ENCODE results near the gene CREG2. TPM values are rescaled to one million over a fixed set of nuclear protein-coding genes. Genes with fewer than 3 reads are reported as not detected.
A peak's percentile ranks its signal among the peaks of the same experiment; 100 is the strongest.

Gene CREG2
- total RNA-seq, 1 experiment from 2014 or later: not detected

DNA sequence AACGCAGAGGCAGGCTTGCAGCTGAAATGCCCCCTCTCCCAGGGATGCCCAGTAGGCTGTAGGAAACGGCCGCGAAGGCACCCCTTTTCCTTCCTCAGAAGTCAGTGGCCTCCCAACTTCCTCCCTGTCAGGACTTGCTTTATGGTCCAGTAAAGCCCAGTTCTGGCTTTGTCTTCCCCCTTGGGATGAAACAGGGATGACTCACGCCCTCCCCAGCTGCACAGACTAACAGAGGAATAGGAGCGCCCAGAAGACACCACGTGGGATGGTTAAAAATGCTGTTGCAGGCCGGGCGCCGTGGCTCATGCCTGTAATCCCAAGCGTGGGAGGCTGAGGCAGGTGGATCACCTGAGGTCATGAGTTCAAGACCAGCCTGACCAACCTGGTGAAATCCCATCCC is 6.9 kb downstream of the CREG2 start:
- CTCF ChIA-PET: interaction anchor here (0.7 to 0.8 kb wide), 3 partner anchors 15 to 324 kb away, joined by 3 to 5 read pairs (median 3); partner anchors contain the start of gene MAP4K4
- H3K27ac Mint-ChIP-seq (ENCODE audit: low read depth, unreplicated experiment): no peak overlapping the region
- POLR2A ChIA-PET: interaction anchor here (0.7 to 2.3 kb wide), 4 partner anchors 15 to 72 kb away, joined by 3 to 10 read pairs (median 4); partner anchors contain the start of gene RNF149
- H3K27me3 Mint-ChIP-seq (ENCODE audit: insufficient read depth, unreplicated experiment): no peaks in the 10 kb centered on the region
- H3K9me3 Mint-ChIP-seq (ENCODE audit: unreplicated experiment): no peaks in the 10 kb centered on the region
- peaks cover 6% of the 10 kb centered on the region for H3K36me3 Mint-ChIP-seq (ENCODE audit: insufficient read depth, unreplicated experiment)
- no TSS peak for BruUV-seq (replicated peaks)
- TF ChIP-seq, protein P1, sequence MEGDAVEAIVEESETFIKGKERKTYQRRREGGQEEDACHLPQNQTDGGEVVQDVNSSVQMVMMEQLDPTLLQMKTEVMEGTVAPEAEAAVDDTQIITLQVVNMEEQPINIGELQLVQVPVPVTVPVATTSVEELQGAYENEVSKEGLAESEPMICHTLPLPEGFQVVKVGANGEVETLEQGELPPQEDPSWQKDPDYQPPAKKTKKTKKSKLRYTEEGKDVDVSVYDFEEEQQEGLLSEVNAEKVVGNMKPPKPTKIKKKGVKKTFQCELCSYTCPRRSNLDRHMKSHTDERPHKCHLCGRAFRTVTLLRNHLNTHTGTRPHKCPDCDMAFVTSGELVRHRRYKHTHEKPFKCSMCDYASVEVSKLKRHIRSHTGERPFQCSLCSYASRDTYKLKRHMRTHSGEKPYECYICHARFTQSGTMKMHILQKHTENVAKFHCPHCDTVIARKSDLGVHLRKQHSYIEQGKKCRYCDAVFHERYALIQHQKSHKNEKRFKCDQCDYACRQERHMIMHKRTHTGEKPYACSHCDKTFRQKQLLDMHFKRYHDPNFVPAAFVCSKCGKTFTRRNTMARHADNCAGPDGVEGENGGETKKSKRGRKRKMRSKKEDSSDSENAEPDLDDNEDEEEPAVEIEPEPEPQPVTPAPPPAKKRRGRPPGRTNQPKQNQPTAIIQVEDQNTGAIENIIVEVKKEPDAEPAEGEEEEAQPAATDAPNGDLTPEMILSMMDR (IDR thresholded peaks at IDR 0.05; ENCODE audit: unreplicated experiment): no peak
- DNase-seq (ENCODE audit: unreplicated experiment): peak; percentile 94
- peaks cover 9% of the 10 kb centered on the region for H3K4me1 Mint-ChIP-seq (ENCODE audit: insufficient read depth, unreplicated experiment)
- intact Hi-C loops (cut with micrococcal nuclease): no loop called here
- no peak overlapping the region for H3K4me3 Mint-ChIP-seq (ENCODE audit: unreplicated experiment)

DNA sequence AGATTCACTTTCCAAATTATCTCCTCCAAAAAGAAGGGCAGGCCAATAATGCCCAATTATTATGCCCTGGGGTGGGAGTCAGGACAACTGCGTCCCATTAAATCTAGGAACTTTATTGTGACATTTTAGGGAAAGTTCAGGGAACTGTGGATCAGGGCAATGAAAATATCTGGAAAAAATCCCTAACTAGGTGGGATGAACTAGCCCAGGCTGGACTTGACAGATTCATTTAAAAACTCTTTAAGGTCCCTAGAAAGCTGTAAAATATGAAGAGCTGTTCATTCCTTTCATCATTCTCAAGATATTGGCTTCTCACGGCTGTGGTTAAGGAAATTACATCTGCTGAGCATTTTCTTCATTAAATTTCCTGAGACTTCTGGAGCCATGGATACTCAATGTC is 8.2 kb downstream of the CREG2 start:
- Mint-ChIP-seq H3K36me3 (ENCODE audit: insufficient read depth, unreplicated experiment) (peaks cover 6% of the 10 kb centered on the region), H3K27me3 (ENCODE audit: insufficient read depth, unreplicated experiment) (no peaks in the 10 kb centered on the region), H3K9me3 (ENCODE audit: unreplicated experiment) (no peaks in the 10 kb centered on the region), H3K27ac (ENCODE audit: low read depth, unreplicated experiment) (no peak overlapping the region), H3K4me1 (ENCODE audit: insufficient read depth, unreplicated experiment) (peaks cover 9% of the 10 kb centered on the region), H3K4me3 (ENCODE audit: unreplicated experiment) (no peak overlapping the region)
- TF ChIP-seq, protein P1 (IDR thresholded peaks at IDR 0.05; ENCODE audit: unreplicated experiment): no peak
- POLR2A ChIA-PET: interaction anchor here (0.7 to 2.3 kb wide), 2 partner anchors 17 to 82 kb away, joined by 3 to 10 read pairs; no protein-coding TSS in a partner anchor
- DNase-seq (ENCODE audit: unreplicated experiment): no peak
- no TSS peak for BruUV-seq (replicated peaks)
- intact Hi-C loops (cut with micrococcal nuclease): no loop called here
- CTCF ChIA-PET: interaction anchor here (1.4 kb wide), 1 partner anchor 8 kb away, joined by 7 read pairs; the partner anchor contains the start of gene CREG2

DNA sequence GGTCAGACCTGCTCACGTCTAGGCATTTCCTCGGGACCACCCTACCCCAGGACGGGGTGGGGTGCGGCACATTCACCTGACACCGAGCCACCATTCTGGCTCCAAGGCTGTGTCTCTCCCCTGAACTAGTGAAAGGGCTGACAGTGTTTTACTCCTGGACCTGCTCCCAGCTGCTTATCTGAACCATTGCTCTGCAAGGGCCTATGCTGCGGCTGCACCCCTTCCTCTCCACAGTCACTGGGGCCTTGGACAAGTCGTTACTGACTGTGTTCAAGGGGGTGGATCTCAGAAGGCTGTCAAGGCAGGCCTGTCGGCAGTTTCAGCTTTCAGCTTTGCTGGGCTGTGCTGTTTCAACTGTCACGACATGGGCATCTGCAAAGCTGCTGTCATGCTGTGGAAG is 11.7 kb downstream of the CREG2 start:
- Mint-ChIP-seq H3K36me3 (ENCODE audit: insufficient read depth, unreplicated experiment) (peaks cover 4% of the 10 kb centered on the region), H3K4me3 (ENCODE audit: unreplicated experiment) (no peak overlapping the region), H3K9me3 (ENCODE audit: unreplicated experiment) (no peaks in the 10 kb centered on the region), H3K27me3 (ENCODE audit: insufficient read depth, unreplicated experiment) (no peaks in the 10 kb centered on the region), H3K4me1 (ENCODE audit: insufficient read depth, unreplicated experiment) (peaks cover 9% of the 10 kb centered on the region), H3K27ac (ENCODE audit: low read depth, unreplicated experiment) (no peak overlapping the region)
- no peak for DNase-seq (ENCODE audit: unreplicated experiment)
- intact Hi-C loops (cut with micrococcal nuclease): no loop called here
- CTCF ChIA-PET: interaction anchor here (0.5 to 1.0 kb wide), 3 partner anchors 33 to 254 kb away, joined by 3 to 5 read pairs (median 3); no protein-coding TSS in a partner anchor
- BruUV-seq (replicated peaks): no TSS peak
- TF ChIP-seq, protein P1 (IDR thresholded peaks at IDR 0.05; ENCODE audit: unreplicated experiment): no peak
- POLR2A ChIA-PET: interaction anchor here (1.2 kb wide), 1 partner anchor 14 kb away, joined by 3 read pairs; no protein-coding TSS in a partner anchor

DNA sequence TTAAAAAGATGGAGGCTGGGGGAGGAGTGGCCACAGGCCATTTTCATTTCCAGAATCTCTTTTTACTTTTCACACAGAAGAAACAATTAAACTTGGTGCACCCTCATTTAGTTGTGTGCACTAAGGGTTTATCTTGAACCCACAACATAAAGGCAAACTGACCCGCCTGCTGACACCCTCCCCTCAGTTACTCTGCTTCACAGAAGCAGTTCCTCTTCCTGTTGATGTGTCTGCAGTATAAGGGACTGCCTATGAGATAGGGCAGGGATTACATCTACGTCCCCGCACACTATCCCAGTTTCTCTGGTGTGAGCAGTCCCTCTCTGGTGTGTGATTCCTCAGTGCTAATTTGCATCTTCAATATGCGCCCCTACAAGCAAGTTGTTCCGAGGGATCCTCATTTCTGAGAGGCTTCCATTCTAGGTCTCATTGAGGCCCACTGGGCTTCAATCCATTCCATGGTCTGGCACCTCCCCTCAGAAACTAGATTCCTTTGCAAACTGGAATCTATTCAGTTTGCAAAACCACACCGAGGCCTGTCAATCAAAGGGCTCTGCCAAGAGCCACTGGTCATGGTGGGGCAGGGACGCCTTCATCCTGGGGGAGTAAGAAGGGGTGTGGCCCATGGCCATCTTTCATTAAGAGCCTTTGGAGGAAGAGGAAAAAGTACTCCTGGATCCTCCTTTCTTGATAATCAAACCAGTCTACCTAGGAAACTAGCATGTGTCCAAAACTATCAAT is 12.3 kb downstream of the CREG2 start:
- H3K27me3 Mint-ChIP-seq (ENCODE audit: insufficient read depth, unreplicated experiment): no peaks in the 10 kb centered on the region
- no peaks in the 10 kb centered on the region for H3K9me3 Mint-ChIP-seq (ENCODE audit: unreplicated experiment)
- intact Hi-C loops (cut with micrococcal nuclease): no loop called here
- no peak overlapping the region for H3K27ac Mint-ChIP-seq (ENCODE audit: low read depth, unreplicated experiment)
- CTCF ChIA-PET: interaction anchor here (0.5 to 1.6 kb wide), 3 partner anchors 12 to 254 kb away, joined by 3 to 7 read pairs (median 5); partner anchors contain the start of gene CREG2
- DNase-seq (ENCODE audit: unreplicated experiment): no peak
- BruUV-seq (replicated peaks): no TSS peak
- POLR2A ChIA-PET: no interaction called here
- H3K4me1 Mint-ChIP-seq (ENCODE audit: insufficient read depth, unreplicated experiment): peaks cover 2% of the 10 kb centered on the region
- TF ChIP-seq, protein P1 (IDR thresholded peaks at IDR 0.05; ENCODE audit: unreplicated experiment): no peak
- no peaks in the 10 kb centered on the region for H3K36me3 Mint-ChIP-seq (ENCODE audit: insufficient read depth, unreplicated experiment)
- no peak overlapping the region for H3K4me3 Mint-ChIP-seq (ENCODE audit: unreplicated experiment)
